ENCODE data around the gene GBX2.

Gene GBX2

GRCh38 chr2:236180831-236181453 is 12.8 kb upstream of the GBX2 start:
- peak; percentile 47 for ATAC-seq
- TF ChIP-seq ZC3H10 (CRISPR knock-in tag; IDR thresholded peaks at IDR 0.05) (no peak), ZNF70 (CRISPR knock-in tag; IDR thresholded peaks at IDR 0.05) (no peak)

GRCh38 chr2:236180076-236180816 is 12.1 kb upstream of the GBX2 start:
- TF ChIP-seq SNAI2 (CRISPR knock-in tag; IDR thresholded peaks at IDR 0.05) (peak; percentile 79; the same call in 1 of the 2 replicates), POU6F1 (CRISPR knock-in tag; IDR thresholded peaks at IDR 0.05; ENCODE audit: borderline replicate concordance, low read depth) (no peak; the same call in 1 of the 2 replicates), PPARA (CRISPR knock-in tag; IDR thresholded peaks at IDR 0.05; ENCODE audit: borderline replicate concordance) (no peak), ZNF565 (CRISPR knock-in tag; conservative IDR thresholded peaks at IDR 0.05; ENCODE audit: low read depth) (no peak), OSR1 (CRISPR knock-in tag; IDR thresholded peaks at IDR 0.05) (no peak), ISL1 (CRISPR knock-in tag; IDR thresholded peaks at IDR 0.05) (peak; percentile 90), CSDC2 (CRISPR knock-in tag; IDR thresholded peaks at IDR 0.05) (peak; percentile 77; the same call in 1 of the 2 replicates), TCF4 (CRISPR knock-in tag; IDR thresholded peaks at IDR 0.05; ENCODE audit: borderline replicate concordance) (peak; percentile 71), CREB5 (CRISPR knock-in tag; IDR thresholded peaks at IDR 0.05; ENCODE audit: low read depth) (peak; percentile 52; the same call in 1 of the 2 replicates)
- TF ChIP-seq, protein P1, sequence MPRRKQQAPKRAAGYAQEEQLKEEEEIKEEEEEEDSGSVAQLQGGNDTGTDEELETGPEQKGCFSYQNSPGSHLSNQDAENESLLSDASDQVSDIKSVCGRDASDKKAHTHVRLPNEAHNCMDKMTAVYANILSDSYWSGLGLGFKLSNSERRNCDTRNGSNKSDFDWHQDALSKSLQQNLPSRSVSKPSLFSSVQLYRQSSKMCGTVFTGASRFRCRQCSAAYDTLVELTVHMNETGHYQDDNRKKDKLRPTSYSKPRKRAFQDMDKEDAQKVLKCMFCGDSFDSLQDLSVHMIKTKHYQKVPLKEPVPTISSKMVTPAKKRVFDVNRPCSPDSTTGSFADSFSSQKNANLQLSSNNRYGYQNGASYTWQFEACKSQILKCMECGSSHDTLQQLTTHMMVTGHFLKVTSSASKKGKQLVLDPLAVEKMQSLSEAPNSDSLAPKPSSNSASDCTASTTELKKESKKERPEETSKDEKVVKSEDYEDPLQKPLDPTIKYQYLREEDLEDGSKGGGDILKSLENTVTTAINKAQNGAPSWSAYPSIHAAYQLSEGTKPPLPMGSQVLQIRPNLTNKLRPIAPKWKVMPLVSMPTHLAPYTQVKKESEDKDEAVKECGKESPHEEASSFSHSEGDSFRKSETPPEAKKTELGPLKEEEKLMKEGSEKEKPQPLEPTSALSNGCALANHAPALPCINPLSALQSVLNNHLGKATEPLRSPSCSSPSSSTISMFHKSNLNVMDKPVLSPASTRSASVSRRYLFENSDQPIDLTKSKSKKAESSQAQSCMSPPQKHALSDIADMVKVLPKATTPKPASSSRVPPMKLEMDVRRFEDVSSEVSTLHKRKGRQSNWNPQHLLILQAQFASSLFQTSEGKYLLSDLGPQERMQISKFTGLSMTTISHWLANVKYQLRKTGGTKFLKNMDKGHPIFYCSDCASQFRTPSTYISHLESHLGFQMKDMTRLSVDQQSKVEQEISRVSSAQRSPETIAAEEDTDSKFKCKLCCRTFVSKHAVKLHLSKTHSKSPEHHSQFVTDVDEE (CRISPR knock-in tag; IDR thresholded peaks at IDR 0.05), result peak; percentile 67; the same call in 1 of the 2 replicates
- TF ChIP-seq, protein P2, sequence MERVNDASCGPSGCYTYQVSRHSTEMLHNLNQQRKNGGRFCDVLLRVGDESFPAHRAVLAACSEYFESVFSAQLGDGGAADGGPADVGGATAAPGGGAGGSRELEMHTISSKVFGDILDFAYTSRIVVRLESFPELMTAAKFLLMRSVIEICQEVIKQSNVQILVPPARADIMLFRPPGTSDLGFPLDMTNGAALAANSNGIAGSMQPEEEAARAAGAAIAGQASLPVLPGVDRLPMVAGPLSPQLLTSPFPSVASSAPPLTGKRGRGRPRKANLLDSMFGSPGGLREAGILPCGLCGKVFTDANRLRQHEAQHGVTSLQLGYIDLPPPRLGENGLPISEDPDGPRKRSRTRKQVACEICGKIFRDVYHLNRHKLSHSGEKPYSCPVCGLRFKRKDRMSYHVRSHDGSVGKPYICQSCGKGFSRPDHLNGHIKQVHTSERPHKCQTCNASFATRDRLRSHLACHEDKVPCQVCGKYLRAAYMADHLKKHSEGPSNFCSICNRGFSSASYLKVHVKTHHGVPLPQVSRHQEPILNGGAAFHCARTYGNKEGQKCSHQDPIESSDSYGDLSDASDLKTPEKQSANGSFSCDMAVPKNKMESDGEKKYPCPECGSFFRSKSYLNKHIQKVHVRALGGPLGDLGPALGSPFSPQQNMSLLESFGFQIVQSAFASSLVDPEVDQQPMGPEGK (CRISPR knock-in tag; IDR thresholded peaks at IDR 0.05; ENCODE audit: borderline replicate concordance), result peak; percentile 70; the same call in 1 of the 2 replicates
- ATAC-seq, result peak; percentile 9

- no peak for TF ChIP-seq CSRNP3 (CRISPR knock-in tag; IDR thresholded peaks at IDR 0.05)
- no peak for TF ChIP-seq ZNF70 (CRISPR knock-in tag; IDR thresholded peaks at IDR 0.05)
- ATAC-seq, result peak; percentile 24
Observed at GRCh38 chr2:236179236-236180075, 11.3 kb upstream of the GBX2 start.

DNA sequence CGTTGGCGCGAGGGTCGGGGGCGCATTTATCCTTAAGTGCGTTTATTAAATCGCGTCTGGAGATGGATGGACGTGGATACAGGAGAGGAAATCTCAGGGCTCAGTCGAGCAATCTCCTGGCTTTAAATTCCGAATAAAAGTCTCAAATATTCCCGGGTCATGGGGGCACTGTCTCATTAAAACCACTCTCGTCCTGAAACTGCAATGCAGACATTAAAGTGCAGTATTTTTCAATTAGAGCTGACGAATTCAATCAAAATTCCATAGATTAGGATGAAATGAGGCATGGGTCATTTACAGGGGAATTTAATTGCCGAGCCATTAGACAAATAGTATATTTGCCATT is 10.7 kb upstream of the GBX2 start:
- peak; percentile 18 for ATAC-seq
- TF ChIP-seq CSDC2 (CRISPR knock-in tag; IDR thresholded peaks at IDR 0.05) (no peak), ISL1 (CRISPR knock-in tag; IDR thresholded peaks at IDR 0.05) (peak; percentile 95), CSRNP3 (CRISPR knock-in tag; IDR thresholded peaks at IDR 0.05) (no peak; the same call in 1 of the 2 replicates)
